Stimulated activated CD8-positive, alpha-beta memory T cell treated with anti-CD3 and anti-CD28 coated beads, Interleukin-4, amount 100 ng/mL, for 4 hours (primary cell): ENCODE data around the gene PHAX.
"Not testable (repeated sequence)": the region's sequence is repeated elsewhere in the genome, so short reads cannot be mapped to it uniquely, and the experiment has no call there.

ENCODE experiments used
- DNase-seq, 2 donors: peaks; one replicate each; pipeline ENCODE4 v3.0.0-alpha.2; 2020; ENCODE audit warnings: low read depth in 2 of 2, low spot score in 1 of 2

The PHAX gene

GRCh38 chr5:126603402-126603991, 2.8 kb downstream of the PHAX start:
- DNase-seq: no peak

GRCh38 chr5:126605525-126605924, 4.8 kb downstream of the PHAX start:
- no peak for DNase-seq

- DNase-seq: no peak
Measured at GRCh38 chr5:126610160-126610559, 9.4 kb downstream of the PHAX start.

GRCh38 chr5:126610616-126611015, 9.9 kb downstream of the PHAX start:
- no peak for DNase-seq

- DNase-seq: no peak
Measured at GRCh38 chr5:126613941-126614592, 13.3 kb downstream of the PHAX start.

GRCh38 chr5:126615286-126615685, 14.5 kb downstream of the PHAX start:
- DNase-seq: no peak

GRCh38 chr5:126617603-126618002, 16.9 kb downstream of the PHAX start:
- DNase-seq: not testable (repeated sequence)

GRCh38 chr5:126619781-126620180, 19.0 kb downstream of the PHAX start:
- no peak for DNase-seq

GRCh38 chr5:126624534-126624933, 23.8 kb downstream of the PHAX start:
- no peak for DNase-seq

- DNase-seq: no peak
Measured at GRCh38 chr5:126628102-126628501, 27.4 kb downstream of the PHAX start.

- DNase-seq: no peak
Measured at GRCh38 chr5:126631920-126632319, 31.2 kb downstream of the PHAX start.

- DNase-seq: no peak
Measured at GRCh38 chr5:126633552-126633951, 32.8 kb downstream of the PHAX start.

- no peak for DNase-seq
Measured at GRCh38 chr5:126635585-126635984, 34.8 kb downstream of the PHAX start.

- no peak for DNase-seq
Measured at GRCh38 chr5:126636956-126637355, 36.2 kb downstream of the PHAX start.

GRCh38 chr5:126640866-126641265, 40.1 kb downstream of the PHAX start:
- DNase-seq: no peak

GRCh38 chr5:126641387-126641786, 40.6 kb downstream of the PHAX start:
- no peak for DNase-seq

- no peak for DNase-seq
Measured at GRCh38 chr5:126645132-126645531, 44.4 kb downstream of the PHAX start.

GRCh38 chr5:126647071-126647470, 46.3 kb downstream of the PHAX start:
- DNase-seq: no peak

- no peak for DNase-seq
Measured at GRCh38 chr5:126648471-126648870, 47.7 kb downstream of the PHAX start.

- not testable (repeated sequence) for DNase-seq
Measured at GRCh38 chr5:126649057-126649456, 48.3 kb downstream of the PHAX start.

GRCh38 chr5:126649709-126650108, 49.0 kb downstream of the PHAX start:
- DNase-seq: not testable (repeated sequence)

GRCh38 chr5:126650463-126650862, 49.7 kb downstream of the PHAX start:
- no peak for DNase-seq

- no peak for DNase-seq
Measured at GRCh38 chr5:126651013-126651577, 50.3 kb downstream of the PHAX start.
